NT2/D1 (cell line): Measurements from ENCODE around the gene TRPM5.

Source experiments
- SUZ12 ChIP-seq: IDR thresholded peaks from 2 replicates; pipeline ENCODE4 v1.6.1; 2011; ENCODE audit not compliant: insufficient read length, insufficient read depth; ENCODE audit errors: extremely low read depth
- YY1 ChIP-seq: IDR thresholded peaks from 2 replicates; pipeline ENCODE4 v1.6.1; 2011; ENCODE audit not compliant: insufficient read length, insufficient read depth
- ZNF274 ChIP-seq: IDR thresholded peaks from 2 replicates; pipeline ENCODE4 v1.6.1; 2011; ENCODE audit warnings: mild to moderate bottlenecking, low read depth, low read length

DNA sequence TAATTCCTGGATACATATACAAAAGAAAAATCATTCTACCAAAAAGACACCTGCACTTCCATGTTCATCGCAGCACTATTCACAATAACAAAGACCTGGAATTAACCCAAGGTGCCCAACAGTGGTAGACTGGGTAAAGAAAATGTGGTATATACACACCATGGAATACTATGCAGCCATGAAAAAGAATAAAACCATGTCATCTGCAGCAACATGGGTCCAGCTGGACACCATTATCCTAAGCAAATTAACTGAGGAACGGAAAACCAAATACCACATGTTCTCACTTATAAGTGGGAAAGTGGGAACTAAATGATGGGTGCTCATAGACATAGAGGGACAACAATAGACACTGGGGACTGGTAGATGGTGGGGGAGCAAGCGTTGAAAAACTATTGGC, 4.5 kb downstream of the TRPM5 start:
- TF ChIP-seq YY1 (no peak), ZNF274 (no peak), SUZ12 (no peak)
